HG03354 (cell line): ENCODE results near the gene CASTOR1.

Source experiments
- ATAC-seq: cut with Tn5 transposase; IDR thresholded peaks from one replicate; pipeline ENCODE4 v1.9.1; 2021; ENCODE audit warnings: mild to moderate bottlenecking; ENCODE audit not compliant: unreplicated experiment, poor library complexity, severe bottlenecking

CASTOR1 gene

GRCh38 chr22:30249049-30250038 is 40.0 kb downstream of the CASTOR1 start:
- ATAC-seq = no peak

GRCh38 chr22:30248484-30248883 is 40.8 kb downstream of the CASTOR1 start:
- no peak for ATAC-seq

- ATAC-seq = no peak
These were observed 41.3 kb downstream of the CASTOR1 start for GRCh38 chr22:30247974-30248373.

GRCh38 chr22:30247561-30247960 is 41.7 kb downstream of the CASTOR1 start:
- ATAC-seq = no peak

GRCh38 chr22:30246814-30247376 is 42.4 kb downstream of the CASTOR1 start:
- no peak for ATAC-seq

GRCh38 chr22:30245985-30246813 is 43.1 kb downstream of the CASTOR1 start, which contains the start of gene LIF:
Gene LIF, minus strand, starts transcription at chr22:30246759. Its CDS starts 64 bp downstream, at chr22:30246695.
- ATAC-seq = no peak

GRCh38 chr22:30245181-30245984 is 43.9 kb downstream of the CASTOR1 start:
- no peak for ATAC-seq

GRCh38 chr22:30244641-30245040 is 44.7 kb downstream of the CASTOR1 start:
- ATAC-seq = no peak

GRCh38 chr22:30244066-30244465 is 45.2 kb downstream of the CASTOR1 start:
- ATAC-seq = no peak

GRCh38 chr22:30243661-30244060 is 45.6 kb downstream of the CASTOR1 start:
- ATAC-seq = no peak

- ATAC-seq = no peak
These were observed 47.5 kb downstream of the CASTOR1 start for GRCh38 chr22:30241576-30242371.

- ATAC-seq = no peak
These were observed 48.5 kb downstream of the CASTOR1 start for GRCh38 chr22:30240541-30241417.

GRCh38 chr22:30239488-30240405 is 49.6 kb downstream of the CASTOR1 start:
- ATAC-seq = no peak

- ATAC-seq = no peak
These were observed 50.4 kb downstream of the CASTOR1 start for GRCh38 chr22:30238661-30239487.

GRCh38 chr22:30238136-30238535 is 51.2 kb downstream of the CASTOR1 start:
- ATAC-seq = no peak

- ATAC-seq = no peak
These were observed 52.4 kb downstream of the CASTOR1 start for GRCh38 chr22:30236875-30237274.
